ENCODE measurements around the gene MAST3.

The MAST3 gene

GRCh38 chr19:18157465-18158063 is 60.0 kb downstream of the MAST3 start (continued):
- no peak for TF ChIP-seq HIC1 (tag by site-specific recombination; IDR thresholded peaks at IDR 0.05)
- no peak for TF ChIP-seq ZNF138 (tag by site-specific recombination; IDR thresholded peaks at IDR 0.05; ENCODE audit: borderline replicate concordance)
- TF ChIP-seq ZNF707 (tag by site-specific recombination; IDR thresholded peaks at IDR 0.05), result no peak
- TF ChIP-seq ZNF341 (tag by site-specific recombination; IDR thresholded peaks at IDR 0.05; ENCODE audit: low read depth), result peak; percentile 44
- no peak for TF ChIP-seq WT1 (tag by site-specific recombination; IDR thresholded peaks at IDR 0.05)
- no peak for TF ChIP-seq PBX3 (CRISPR knock-in tag; IDR thresholded peaks at IDR 0.05)
- TF ChIP-seq ZNF335 (tag by site-specific recombination; conservative IDR thresholded peaks at IDR 0.05), result peak; percentile 97
- TF ChIP-seq ZNF777 (tag by site-specific recombination; IDR thresholded peaks at IDR 0.05; ENCODE audit: borderline replicate concordance), result no peak
- no peak for TF ChIP-seq KLF17 (tag by site-specific recombination; IDR thresholded peaks at IDR 0.05)
- TF ChIP-seq ZNF776 (tag by site-specific recombination; IDR thresholded peaks at IDR 0.05; ENCODE audit: borderline replicate concordance), result no peak
- no peak for TF ChIP-seq ZNF48 (tag by site-specific recombination; IDR thresholded peaks at IDR 0.05)
- no peak for TF ChIP-seq ZNF549 (tag by site-specific recombination; IDR thresholded peaks at IDR 0.05)
- TF ChIP-seq ZNF174 (tag by site-specific recombination; IDR thresholded peaks at IDR 0.05), result no peak
- peak; percentile 95 for TF ChIP-seq ZNF362 (tag by site-specific recombination; IDR thresholded peaks at IDR 0.05)
- 0 out of 2 replicates have a peak, but pooled peaks have one; percentile 35 for TF ChIP-seq ZSCAN18 (tag by site-specific recombination; IDR thresholded peaks at IDR 0.05)
- TF ChIP-seq ZNF664 (tag by site-specific recombination; IDR thresholded peaks at IDR 0.05), result no peak
- TF ChIP-seq ZNF76 (tag by site-specific recombination; IDR thresholded peaks at IDR 0.05; ENCODE audit: borderline replicate concordance, low read depth), result peak; percentile 78
- TF ChIP-seq ZFHX2 (tag by site-specific recombination; conservative IDR thresholded peaks at IDR 0.05), result peak; percentile 32; the same call in 1 of the 2 replicates
- TF ChIP-seq INSM2 (tag by site-specific recombination; IDR thresholded peaks at IDR 0.05), result no peak
- no peak for TF ChIP-seq ZNF639 (tag by site-specific recombination; IDR thresholded peaks at IDR 0.05)
- TF ChIP-seq GLIS1 (tag by site-specific recombination; IDR thresholded peaks at IDR 0.05), result no peak; the same call in 1 of the 2 replicates
- peak; percentile 30 for TF ChIP-seq ZBTB26 (tag by site-specific recombination; optimal IDR thresholded peaks at IDR 0.05)
- no peak for TF ChIP-seq ZNF175 (tag by site-specific recombination; IDR thresholded peaks at IDR 0.05)
- TF ChIP-seq ZNF624 (tag by site-specific recombination; IDR thresholded peaks at IDR 0.05), result no peak
- TF ChIP-seq MEIS1 (CRISPR knock-in tag; IDR thresholded peaks at IDR 0.05; ENCODE audit: borderline replicate concordance), result no peak
- no peak; the same call in 1 of the 2 replicates for TF ChIP-seq ZBTB17 (tag by site-specific recombination; IDR thresholded peaks at IDR 0.05)
- no peak for TF ChIP-seq ZNF23 (tag by site-specific recombination; IDR thresholded peaks at IDR 0.05; ENCODE audit: borderline replicate concordance)
- no peak for TF ChIP-seq ZNF157 (tag by site-specific recombination; IDR thresholded peaks at IDR 0.05)
- TF ChIP-seq ZNF426 (tag by site-specific recombination; IDR thresholded peaks at IDR 0.05), result no peak

Measured in HEK293 (cell line).